ENCODE data around the gene ZDHHC6. TPM values are rescaled to one million over a fixed set of nuclear protein-coding genes. Genes with fewer than 3 reads are reported as not detected.

The ZDHHC6 gene
- polyA plus RNA-seq, 1 donor from 2014 or later = 50.5 TPM

DNA sequence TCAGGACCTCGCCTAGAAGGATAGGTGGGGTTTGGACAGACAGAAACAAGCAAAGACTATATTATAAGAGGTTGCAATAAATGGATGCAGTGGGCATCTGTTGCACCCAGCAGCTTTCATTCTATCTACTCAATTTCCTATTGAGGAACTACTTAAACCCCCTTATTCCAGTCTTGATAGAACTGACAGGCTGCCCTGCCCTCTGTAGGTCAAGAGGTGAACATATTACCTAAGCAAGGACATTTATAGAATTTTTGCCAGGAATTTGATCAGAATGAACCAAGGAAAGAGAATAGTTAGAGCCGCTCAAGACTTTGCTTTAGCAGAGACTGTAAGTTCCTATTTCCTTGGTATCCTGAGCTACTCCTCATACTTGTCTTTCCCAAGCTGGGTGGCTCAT, 9.8 kb upstream of the ZDHHC6 start:
- Histone ChIP-seq H3K27ac (ENCODE audit: low read length) (no peak overlapping the region), H3F3A (ENCODE audit: insufficient read depth, low read length, poor library complexity, severe bottlenecking) (no peaks in the 10 kb centered on the region), H3K4me3 (ENCODE audit: low read length) (no peak overlapping the region), H3K9me2 (ENCODE audit: insufficient read depth, low read length) (no peaks in the 10 kb centered on the region), H3K9ac (ENCODE audit: low read length) (no peak overlapping the region), H3K27me3 (ENCODE audit: insufficient read depth, low read depth, low read length) (no peaks in the 10 kb centered on the region), H2AFZ (ENCODE audit: low read depth, low read length) (no peak overlapping the region), H3K79me2 (replicated peaks; ENCODE audit: insufficient read depth, low read length) (no peaks in the 10 kb centered on the region), H3K4me2 (ENCODE audit: low read length) (no peak overlapping the region), H3K9me3 (ENCODE audit: low read length) (no peaks in the 10 kb centered on the region), H3K36me3 (ENCODE audit: insufficient read depth, low read length) (no peaks in the 10 kb centered on the region), H4K20me1 (ENCODE audit: insufficient read depth) (no peaks in the 10 kb centered on the region)
- TF ChIP-seq, protein P1, sequence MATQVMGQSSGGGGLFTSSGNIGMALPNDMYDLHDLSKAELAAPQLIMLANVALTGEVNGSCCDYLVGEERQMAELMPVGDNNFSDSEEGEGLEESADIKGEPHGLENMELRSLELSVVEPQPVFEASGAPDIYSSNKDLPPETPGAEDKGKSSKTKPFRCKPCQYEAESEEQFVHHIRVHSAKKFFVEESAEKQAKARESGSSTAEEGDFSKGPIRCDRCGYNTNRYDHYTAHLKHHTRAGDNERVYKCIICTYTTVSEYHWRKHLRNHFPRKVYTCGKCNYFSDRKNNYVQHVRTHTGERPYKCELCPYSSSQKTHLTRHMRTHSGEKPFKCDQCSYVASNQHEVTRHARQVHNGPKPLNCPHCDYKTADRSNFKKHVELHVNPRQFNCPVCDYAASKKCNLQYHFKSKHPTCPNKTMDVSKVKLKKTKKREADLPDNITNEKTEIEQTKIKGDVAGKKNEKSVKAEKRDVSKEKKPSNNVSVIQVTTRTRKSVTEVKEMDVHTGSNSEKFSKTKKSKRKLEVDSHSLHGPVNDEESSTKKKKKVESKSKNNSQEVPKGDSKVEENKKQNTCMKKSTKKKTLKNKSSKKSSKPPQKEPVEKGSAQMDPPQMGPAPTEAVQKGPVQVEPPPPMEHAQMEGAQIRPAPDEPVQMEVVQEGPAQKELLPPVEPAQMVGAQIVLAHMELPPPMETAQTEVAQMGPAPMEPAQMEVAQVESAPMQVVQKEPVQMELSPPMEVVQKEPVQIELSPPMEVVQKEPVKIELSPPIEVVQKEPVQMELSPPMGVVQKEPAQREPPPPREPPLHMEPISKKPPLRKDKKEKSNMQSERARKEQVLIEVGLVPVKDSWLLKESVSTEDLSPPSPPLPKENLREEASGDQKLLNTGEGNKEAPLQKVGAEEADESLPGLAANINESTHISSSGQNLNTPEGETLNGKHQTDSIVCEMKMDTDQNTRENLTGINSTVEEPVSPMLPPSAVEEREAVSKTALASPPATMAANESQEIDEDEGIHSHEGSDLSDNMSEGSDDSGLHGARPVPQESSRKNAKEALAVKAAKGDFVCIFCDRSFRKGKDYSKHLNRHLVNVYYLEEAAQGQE (IDR thresholded peaks at IDR 0.05; ENCODE audit: borderline replicate concordance) = no peak
- TF ChIP-seq POLR2AphosphoS5 (IDR thresholded peaks at IDR 0.05) (no peak), EZH2 (IDR thresholded peaks at IDR 0.05; ENCODE audit: borderline replicate concordance, insufficient read depth, low read length, poor library complexity, severe bottlenecking) (no peak), SMC3 (conservative IDR thresholded peaks at IDR 0.05; ENCODE audit: poor library complexity) (no peak), EP300 (conservative IDR thresholded peaks at IDR 0.05; ENCODE audit: poor library complexity, severe bottlenecking) (no peak), MXI1 (conservative IDR thresholded peaks at IDR 0.05; ENCODE audit: poor library complexity, severe bottlenecking) (no peak)
- TF ChIP-seq, protein P2, sequence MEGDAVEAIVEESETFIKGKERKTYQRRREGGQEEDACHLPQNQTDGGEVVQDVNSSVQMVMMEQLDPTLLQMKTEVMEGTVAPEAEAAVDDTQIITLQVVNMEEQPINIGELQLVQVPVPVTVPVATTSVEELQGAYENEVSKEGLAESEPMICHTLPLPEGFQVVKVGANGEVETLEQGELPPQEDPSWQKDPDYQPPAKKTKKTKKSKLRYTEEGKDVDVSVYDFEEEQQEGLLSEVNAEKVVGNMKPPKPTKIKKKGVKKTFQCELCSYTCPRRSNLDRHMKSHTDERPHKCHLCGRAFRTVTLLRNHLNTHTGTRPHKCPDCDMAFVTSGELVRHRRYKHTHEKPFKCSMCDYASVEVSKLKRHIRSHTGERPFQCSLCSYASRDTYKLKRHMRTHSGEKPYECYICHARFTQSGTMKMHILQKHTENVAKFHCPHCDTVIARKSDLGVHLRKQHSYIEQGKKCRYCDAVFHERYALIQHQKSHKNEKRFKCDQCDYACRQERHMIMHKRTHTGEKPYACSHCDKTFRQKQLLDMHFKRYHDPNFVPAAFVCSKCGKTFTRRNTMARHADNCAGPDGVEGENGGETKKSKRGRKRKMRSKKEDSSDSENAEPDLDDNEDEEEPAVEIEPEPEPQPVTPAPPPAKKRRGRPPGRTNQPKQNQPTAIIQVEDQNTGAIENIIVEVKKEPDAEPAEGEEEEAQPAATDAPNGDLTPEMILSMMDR (IDR thresholded peaks at IDR 0.05; ENCODE audit: poor library complexity, severe bottlenecking) = no peak

DNA sequence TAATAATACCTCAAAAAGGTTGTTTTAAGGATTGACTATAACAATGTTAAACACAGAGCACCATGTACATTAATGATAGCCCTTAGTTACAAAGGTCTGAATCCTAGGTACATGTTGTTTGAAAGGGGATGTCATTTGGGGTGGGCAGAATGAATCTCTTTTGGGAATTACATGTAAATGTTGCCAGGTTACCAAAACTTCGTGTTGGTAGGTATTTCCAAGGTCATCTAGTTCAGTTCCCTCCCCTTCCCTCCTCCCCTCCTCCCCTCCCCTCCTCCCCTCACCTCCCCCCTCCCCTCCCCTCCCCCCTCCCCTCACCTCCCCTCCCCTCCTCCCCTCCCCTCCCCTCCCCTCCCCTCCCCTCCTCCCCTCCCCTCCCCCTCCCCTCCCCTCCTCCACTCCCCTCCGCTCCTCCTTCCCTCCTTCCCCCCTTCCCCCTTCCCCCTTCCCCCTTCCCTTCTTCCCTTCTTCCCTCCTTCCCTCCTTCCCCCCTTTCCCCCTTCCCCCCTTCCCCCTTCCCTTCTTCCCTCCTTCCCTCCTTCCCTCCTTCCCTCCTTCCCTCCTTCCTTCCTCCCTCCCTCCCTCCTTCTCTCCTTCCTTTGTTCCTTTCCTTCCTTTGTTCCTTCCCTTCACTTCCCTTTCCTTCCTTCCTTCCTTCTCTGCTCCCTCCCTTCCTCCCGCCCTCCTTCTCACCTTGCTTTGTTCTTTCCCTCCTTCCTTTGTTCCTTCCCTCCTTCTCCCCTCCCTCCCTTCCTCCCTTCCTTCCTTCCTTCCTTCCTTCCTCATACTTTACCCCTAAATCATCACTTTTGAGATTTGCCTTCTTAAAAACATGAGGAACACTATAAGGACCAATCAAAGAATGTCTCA, 8.4 kb upstream of the ZDHHC6 start:
- H3K36me3 ChIP-seq (ENCODE audit: insufficient read depth, low read length) = no peaks in the 10 kb centered on the region
- no peak overlapping the region for H3K9ac ChIP-seq (ENCODE audit: low read length)
- no peak overlapping the region for H3K4me3 ChIP-seq (ENCODE audit: low read length)
- H3K4me2 ChIP-seq (ENCODE audit: low read length) = no peak overlapping the region
- no peak overlapping the region for H2AFZ ChIP-seq (ENCODE audit: low read depth, low read length)
- no peaks in the 10 kb centered on the region for H3K9me3 ChIP-seq (ENCODE audit: low read length)
- peaks cover 5% of the 10 kb centered on the region for H3K79me2 ChIP-seq (replicated peaks; ENCODE audit: insufficient read depth, low read length)
- TF ChIP-seq EZH2 (IDR thresholded peaks at IDR 0.05; ENCODE audit: borderline replicate concordance, insufficient read depth, low read length, poor library complexity, severe bottlenecking) (no peak), MXI1 (conservative IDR thresholded peaks at IDR 0.05; ENCODE audit: poor library complexity, severe bottlenecking) (no peak), TAF1 (IDR thresholded peaks at IDR 0.05; ENCODE audit: low read depth) (no peak), POLR2AphosphoS5 (IDR thresholded peaks at IDR 0.05) (no peak), EP300 (conservative IDR thresholded peaks at IDR 0.05; ENCODE audit: poor library complexity, severe bottlenecking) (no peak)
- TF ChIP-seq, protein P2 (IDR thresholded peaks at IDR 0.05; ENCODE audit: poor library complexity, severe bottlenecking) = no peak
- TF ChIP-seq, protein P1 (IDR thresholded peaks at IDR 0.05; ENCODE audit: borderline replicate concordance) = no peak
- H3K9me2 ChIP-seq (ENCODE audit: insufficient read depth, low read length) = no peaks in the 10 kb centered on the region
- no peaks in the 10 kb centered on the region for H3K27me3 ChIP-seq (ENCODE audit: insufficient read depth, low read depth, low read length)
- no peak overlapping the region for H3K27ac ChIP-seq (ENCODE audit: low read length)
- no peaks in the 10 kb centered on the region for H4K20me1 ChIP-seq (ENCODE audit: insufficient read depth)
- no peaks in the 10 kb centered on the region for H3F3A ChIP-seq (ENCODE audit: insufficient read depth, low read length, poor library complexity, severe bottlenecking)
